Urinary bladder (tissue), 4 donors: ENCODE data around the gene CD7. TPM values are rescaled to one million over a fixed set of nuclear protein-coding genes. Genes with fewer than 3 reads are reported as not detected.

Source experiments
- DNase-seq: peaks from one replicate; pipeline ENCODE4 v3.0.0-alpha.2; 2015; ENCODE audit errors: extremely low spot score
- H3K27ac ChIP-seq: one replicate; pipeline ENCODE4 v1.5.1; 2013; ENCODE audit warnings: low read depth, mild to moderate bottlenecking, moderate library complexity
- H3K36me3 ChIP-seq: one replicate; pipeline ENCODE4 v1.6.1; 2013; ENCODE audit warnings: mild to moderate bottlenecking, moderate library complexity; ENCODE audit not compliant: insufficient read depth
- H3K4me1 ChIP-seq: one replicate; pipeline ENCODE4 v1.6.1; 2013; ENCODE audit warnings: mild to moderate bottlenecking, moderate library complexity; ENCODE audit not compliant: insufficient read depth
- H3K4me3 ChIP-seq: one replicate; pipeline ENCODE4 v1.5.1; 2013; ENCODE audit warnings: low read depth, low read length
- WGBS: extraction: QIAGEN DNeasy Blood & Tissue Kit; methylation state at CpG from one replicate; pipeline ENCODE4 v1.1.7; 2013; 5-methylcytosine and 5-hydroxymethylcytosine counted together
- polyA plus RNA-seq: library from polyadenylated mRNA; stranded (reverse); fragments of 200-250 nt; gene quantifications from one replicate; pipeline ENCODE4 v1.2.3, GENCODE V29; 2013
- total RNA-seq: library from RNA; depleted of rRNA; stranded (reverse); fragments of >200 nt; gene quantifications from one replicate; pipeline ENCODE4 v1.2.3, GENCODE V29; 2014
- donor health status: healthy with polysubstance abuse.
- donor health status: healthy.

Gene CD7
- total and polyA plus RNA-seq, 2 donors = 0.69 to 3.7 TPM

- no peak for DNase-seq
- H3K27ac ChIP-seq = no peak overlapping the region
- no peaks in the 10 kb centered on the region for H3K36me3 ChIP-seq
- 88% methylated on average over 15 of the region's 15 CpGs for WGBS
- no peak overlapping the region for H3K4me3 ChIP-seq
- no peaks in the 10 kb centered on the region for H3K4me1 ChIP-seq
Measured at GRCh38 chr17:82328994-82329507, 11.6 kb upstream of the CD7 start.

- no peak overlapping the region for H3K27ac ChIP-seq
- H3K4me1 ChIP-seq = no peaks in the 10 kb centered on the region
- H3K36me3 ChIP-seq = no peaks in the 10 kb centered on the region
- no peak overlapping the region for H3K4me3 ChIP-seq
- no peak for DNase-seq
- WGBS = 73% methylated on average over 28 of the region's 28 CpGs
Measured at GRCh38 chr17:82328141-82328993, 11.0 kb upstream of the CD7 start.

- H3K4me3 ChIP-seq = no peak overlapping the region
- H3K4me1 ChIP-seq = no peaks in the 10 kb centered on the region
- no peak overlapping the region for H3K27ac ChIP-seq
- WGBS = 63% methylated on average over 16 of the region's 16 CpGs
- DNase-seq = no peak
- no peaks in the 10 kb centered on the region for H3K36me3 ChIP-seq
Measured at GRCh38 chr17:82327757-82328140, 10.3 kb upstream of the CD7 start.

GRCh38 chr17:82327289-82327688, 9.9 kb upstream of the CD7 start:
- no peak overlapping the region for H3K4me3 ChIP-seq
- H3K36me3 ChIP-seq = no peaks in the 10 kb centered on the region
- H3K4me1 ChIP-seq = no peaks in the 10 kb centered on the region
- DNase-seq = no peak
- WGBS = 72% methylated on average over 15 of the region's 15 CpGs
- H3K27ac ChIP-seq = no peak overlapping the region

GRCh38 chr17:82325286-82326180, 8.1 kb upstream of the CD7 start:
- no peak for DNase-seq
- Histone ChIP-seq H3K4me3 (no peak overlapping the region), H3K27ac (no peak overlapping the region), H3K36me3 (no peaks in the 10 kb centered on the region), H3K4me1 (no peaks in the 10 kb centered on the region)
- 92% methylated on average over 30 of the region's 30 CpGs for WGBS

- no peak overlapping the region for H3K27ac ChIP-seq
- no peaks in the 10 kb centered on the region for H3K36me3 ChIP-seq
- no peaks in the 10 kb centered on the region for H3K4me1 ChIP-seq
- no peak for DNase-seq
- H3K4me3 ChIP-seq = no peak overlapping the region
- WGBS = 71% methylated on average over 25 of the region's 25 CpGs
Measured at GRCh38 chr17:82324566-82325285, 7.3 kb upstream of the CD7 start.

GRCh38 chr17:82323514-82324234, 6.3 kb upstream of the CD7 start:
- DNase-seq = no peak
- no peaks in the 10 kb centered on the region for H3K4me1 ChIP-seq
- no peak overlapping the region for H3K4me3 ChIP-seq
- H3K36me3 ChIP-seq = no peaks in the 10 kb centered on the region
- no peak overlapping the region for H3K27ac ChIP-seq
- 71% methylated on average over 21 of the region's 21 CpGs for WGBS

GRCh38 chr17:82322526-82323453, 5.4 kb upstream of the CD7 start:
- no peak overlapping the region for H3K4me3 ChIP-seq
- DNase-seq = no peak
- 86% methylated on average over 28 of the region's 28 CpGs for WGBS
- no peaks in the 10 kb centered on the region for H3K36me3 ChIP-seq
- H3K27ac ChIP-seq = no peak overlapping the region
- no peaks in the 10 kb centered on the region for H3K4me1 ChIP-seq

- no peak for DNase-seq
- H3K36me3 ChIP-seq = no peaks in the 10 kb centered on the region
- no peak overlapping the region for H3K4me3 ChIP-seq
- WGBS = 87% methylated on average over 21 of the region's 21 CpGs
- no peak overlapping the region for H3K27ac ChIP-seq
- no peaks in the 10 kb centered on the region for H3K4me1 ChIP-seq
Measured at GRCh38 chr17:82321947-82322466, 4.6 kb upstream of the CD7 start.

- no peak overlapping the region for H3K4me3 ChIP-seq
- WGBS = 48% methylated on average over 65 of the region's 65 CpGs
- H3K27ac ChIP-seq = no peak overlapping the region
- H3K36me3 ChIP-seq = no peaks in the 10 kb centered on the region
- no peak for DNase-seq
- H3K4me1 ChIP-seq = no peaks in the 10 kb centered on the region
Measured at GRCh38 chr17:82320956-82321927, 3.8 kb upstream of the CD7 start.

GRCh38 chr17:82320140-82320840, 2.9 kb upstream of the CD7 start:
- Histone ChIP-seq H3K4me1 (peaks cover 2% of the 10 kb centered on the region), H3K36me3 (no peaks in the 10 kb centered on the region), H3K4me3 (no peak overlapping the region), H3K27ac (no peak overlapping the region)
- 65% methylated on average over 26 of the region's 26 CpGs for WGBS
- no peak for DNase-seq
